ENCODE results near the gene SLC26A9. TPM values are rescaled to one million over a fixed set of nuclear protein-coding genes. Genes with fewer than 3 reads are reported as not detected.

The SLC26A9 gene
- total RNA-seq, 1 donor from 2014 or later, result not detected

DNA sequence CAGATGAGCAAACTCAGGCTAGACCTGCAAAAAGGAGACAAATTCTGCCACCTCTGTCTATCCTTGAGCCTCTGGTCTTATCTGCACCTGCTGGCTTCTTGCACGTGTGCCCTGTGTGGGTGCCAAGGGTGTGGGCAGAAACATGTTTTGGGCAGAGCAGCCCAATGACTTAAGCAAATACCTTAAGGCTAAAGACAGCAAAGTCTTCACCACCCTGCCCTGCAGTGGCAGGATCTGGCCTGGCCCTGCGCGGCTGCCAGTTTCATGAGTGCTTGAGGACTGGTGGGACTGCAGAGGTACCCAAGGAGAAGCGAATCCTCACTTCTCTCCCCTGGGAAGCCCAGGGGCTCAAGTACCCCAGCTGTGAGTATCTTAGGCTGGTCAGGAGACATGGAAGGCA lies 3.8 kb upstream of the SLC26A9 start:
- ChIA-PET CTCF (no interaction called here), POLR2A (no interaction called here)
- TF ChIP-seq, protein P1, sequence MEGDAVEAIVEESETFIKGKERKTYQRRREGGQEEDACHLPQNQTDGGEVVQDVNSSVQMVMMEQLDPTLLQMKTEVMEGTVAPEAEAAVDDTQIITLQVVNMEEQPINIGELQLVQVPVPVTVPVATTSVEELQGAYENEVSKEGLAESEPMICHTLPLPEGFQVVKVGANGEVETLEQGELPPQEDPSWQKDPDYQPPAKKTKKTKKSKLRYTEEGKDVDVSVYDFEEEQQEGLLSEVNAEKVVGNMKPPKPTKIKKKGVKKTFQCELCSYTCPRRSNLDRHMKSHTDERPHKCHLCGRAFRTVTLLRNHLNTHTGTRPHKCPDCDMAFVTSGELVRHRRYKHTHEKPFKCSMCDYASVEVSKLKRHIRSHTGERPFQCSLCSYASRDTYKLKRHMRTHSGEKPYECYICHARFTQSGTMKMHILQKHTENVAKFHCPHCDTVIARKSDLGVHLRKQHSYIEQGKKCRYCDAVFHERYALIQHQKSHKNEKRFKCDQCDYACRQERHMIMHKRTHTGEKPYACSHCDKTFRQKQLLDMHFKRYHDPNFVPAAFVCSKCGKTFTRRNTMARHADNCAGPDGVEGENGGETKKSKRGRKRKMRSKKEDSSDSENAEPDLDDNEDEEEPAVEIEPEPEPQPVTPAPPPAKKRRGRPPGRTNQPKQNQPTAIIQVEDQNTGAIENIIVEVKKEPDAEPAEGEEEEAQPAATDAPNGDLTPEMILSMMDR (IDR thresholded peaks at IDR 0.05), result no peak
- H3K36me3 Mint-ChIP-seq (ENCODE audit: low read depth), result no peaks in the 10 kb centered on the region
- peaks cover 6% of the 10 kb centered on the region for H3K4me1 Mint-ChIP-seq
- no peak for DNase-seq
- no peak overlapping the region for H3K27ac Mint-ChIP-seq
- ATAC-seq (ENCODE audit: low read depth), result no peak
- peaks cover 23% of the 10 kb centered on the region for H3K27me3 Mint-ChIP-seq
- H3K9me3 Mint-ChIP-seq, result no peaks in the 10 kb centered on the region
- intact Hi-C loops (cut with micrococcal nuclease), result no loop called here
- no peak overlapping the region for H3K4me3 Mint-ChIP-seq

DNA sequence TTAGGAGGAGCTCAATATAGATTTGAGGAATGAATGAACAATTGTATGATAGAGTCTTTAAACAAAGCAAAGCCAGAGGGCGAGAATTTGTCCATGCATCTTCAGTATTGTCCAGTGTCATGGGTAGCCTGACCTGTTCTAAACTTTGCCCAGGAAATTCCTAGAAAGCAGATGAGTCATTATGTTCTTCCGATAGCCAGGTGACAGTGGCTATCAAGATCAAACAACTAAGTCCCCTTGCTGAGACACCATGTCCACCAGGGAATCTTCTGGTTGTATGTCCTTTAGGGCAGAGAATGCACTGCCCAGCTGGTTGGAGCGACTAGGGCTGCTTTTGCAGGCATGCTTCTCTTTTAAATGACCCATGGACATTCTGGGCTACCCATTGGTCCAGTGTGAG lies 1.8 kb upstream of the SLC26A9 start:
- CTCF ChIA-PET, result no interaction called here

DNA sequence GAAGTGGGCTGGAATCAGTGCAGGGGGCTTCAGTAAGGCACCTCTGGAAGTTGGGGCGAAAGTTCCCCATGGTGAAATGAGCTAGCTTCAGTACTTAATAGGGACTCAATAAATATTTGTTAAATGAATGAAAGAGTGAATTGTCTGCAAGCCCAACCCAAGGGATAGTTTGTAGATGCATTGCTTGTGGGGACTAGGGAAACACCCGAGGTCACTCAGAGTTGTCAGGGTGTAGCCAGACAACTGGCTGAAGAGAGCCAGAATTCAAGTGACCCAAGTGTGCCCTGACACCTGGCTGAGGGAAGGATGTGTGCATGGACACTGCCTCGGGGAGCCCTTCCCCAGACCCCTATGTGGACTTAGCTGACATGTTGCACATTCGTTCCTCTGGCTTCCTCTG lies 1.3 kb upstream of the SLC26A9 start:
- POLR2A ChIA-PET, result interaction anchor here (0.9 kb wide), 1 partner anchor 12 kb away, joined by 3 read pairs; no protein-coding TSS in a partner anchor
- CTCF ChIA-PET, result no interaction called here
- Mint-ChIP-seq H3K4me1 (peaks cover 6% of the 10 kb centered on the region), H3K27ac (no peak overlapping the region), H3K9me3 (no peaks in the 10 kb centered on the region), H3K36me3 (ENCODE audit: low read depth) (no peaks in the 10 kb centered on the region), H3K4me3 (no peak overlapping the region), H3K27me3 (peaks cover 39% of the 10 kb centered on the region)
- no peak for DNase-seq
- intact Hi-C loops (cut with micrococcal nuclease), result no loop called here
- ATAC-seq (ENCODE audit: low read depth), result no peak
- TF ChIP-seq, protein P1 (IDR thresholded peaks at IDR 0.05), result no peak

More for the DNA sequence above, 1.8 kb upstream of the SLC26A9 start:
- Mint-ChIP-seq H3K27ac (no peak overlapping the region), H3K4me1 (peaks cover 6% of the 10 kb centered on the region), H3K9me3 (no peaks in the 10 kb centered on the region), H3K36me3 (ENCODE audit: low read depth) (no peaks in the 10 kb centered on the region), H3K27me3 (peaks cover 34% of the 10 kb centered on the region), H3K4me3 (no peak overlapping the region)
- TF ChIP-seq, protein P1 (IDR thresholded peaks at IDR 0.05), result no peak
- intact Hi-C loops (cut with micrococcal nuclease), result no loop called here
- no peak for DNase-seq
- POLR2A ChIA-PET, result interaction anchor here (0.9 kb wide), 1 partner anchor 12 kb away, joined by 3 read pairs; no protein-coding TSS in a partner anchor
- ATAC-seq (ENCODE audit: low read depth), result no peak

DNA sequence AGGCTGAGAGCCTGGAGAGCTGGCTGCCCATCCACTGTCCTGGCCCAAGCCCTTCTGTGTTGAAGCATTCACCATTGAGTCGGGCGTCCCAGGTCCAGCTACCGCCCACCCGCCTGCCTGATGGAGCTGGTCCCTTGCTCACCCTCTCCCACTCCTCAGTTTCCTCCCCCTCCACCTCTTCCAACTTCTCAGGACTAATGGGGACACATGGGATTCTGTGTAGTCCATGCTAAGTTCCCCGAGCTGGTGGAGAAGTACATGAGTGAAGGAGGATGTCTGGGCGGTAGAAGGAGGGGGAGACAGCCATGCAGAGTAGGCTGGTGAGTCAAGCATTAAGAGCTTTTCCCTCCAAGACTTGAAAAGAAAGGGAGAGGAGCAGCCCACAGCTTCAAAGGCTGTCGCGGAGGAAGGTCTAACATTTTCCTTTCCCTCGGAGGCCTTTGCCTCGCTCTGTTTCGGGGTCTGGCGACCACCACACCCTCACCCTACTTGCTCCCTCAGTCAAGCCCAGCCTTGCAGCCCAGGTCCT lies 561 bp downstream of the SLC26A9 start:
- Mint-ChIP-seq H3K4me3 (no peak overlapping the region), H3K9me3 (no peaks in the 10 kb centered on the region), H3K36me3 (ENCODE audit: low read depth) (no peaks in the 10 kb centered on the region), H3K27ac (no peak overlapping the region), H3K27me3 (peaks cover 50% of the 10 kb centered on the region), H3K4me1 (no peaks in the 10 kb centered on the region)
- intact Hi-C loops (cut with micrococcal nuclease), result no loop called here
- CTCF ChIA-PET, result interaction anchor here (1.4 kb wide), 1 partner anchor 35 kb away, joined by 5 read pairs; no protein-coding TSS in a partner anchor
- TF ChIP-seq, protein P1 (IDR thresholded peaks at IDR 0.05), result no peak
- POLR2A ChIA-PET, result no interaction called here
- ATAC-seq (ENCODE audit: low read depth), result no peak
- DNase-seq, result no peak

DNA sequence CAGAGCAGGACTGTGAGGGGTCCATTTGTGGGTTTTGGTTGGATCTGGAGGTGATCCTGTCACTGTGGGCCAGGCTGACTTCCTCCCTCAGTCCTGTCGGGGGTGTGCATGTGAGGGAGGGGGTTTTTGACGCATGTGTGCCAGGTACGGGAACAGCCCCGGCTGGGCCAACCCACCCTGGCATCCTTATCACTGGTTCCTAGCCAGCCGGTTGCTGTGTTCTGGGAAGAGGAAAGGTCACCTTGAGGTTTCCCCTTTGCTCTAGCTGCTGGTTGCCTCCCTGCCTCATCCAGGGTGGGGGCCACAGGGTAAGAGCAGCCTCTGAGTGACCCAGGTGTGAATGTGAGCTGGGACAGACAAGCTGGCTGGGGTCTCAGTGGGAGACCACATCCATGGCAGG lies 2.5 kb downstream of the SLC26A9 start:
- TF ChIP-seq, protein P1 (IDR thresholded peaks at IDR 0.05), result no peak
- ATAC-seq (ENCODE audit: low read depth) (no peak), DNase-seq (no peak)
- POLR2A ChIA-PET, result no interaction called here
- CTCF ChIA-PET, result no interaction called here
- no peak overlapping the region for H3K4me3 Mint-ChIP-seq
- no peaks in the 10 kb centered on the region for H3K4me1 Mint-ChIP-seq
- intact Hi-C loops (cut with micrococcal nuclease), result no loop called here
- H3K27me3 Mint-ChIP-seq, result peaks cover 61% of the 10 kb centered on the region
- H3K27ac Mint-ChIP-seq, result no peak overlapping the region
- no peaks in the 10 kb centered on the region for H3K9me3 Mint-ChIP-seq
- no peaks in the 10 kb centered on the region for H3K36me3 Mint-ChIP-seq (ENCODE audit: low read depth)
